ENCODE data around the gene MOCS3. TPM values are rescaled to one million over a fixed set of nuclear protein-coding genes. Genes with fewer than 3 reads are reported as not detected.

The MOCS3 gene
- total and polyA plus RNA-seq, 2 of the 4 experiments (the other 2 are of a cell fraction) = 3.3 to 9.9 TPM

DNA sequence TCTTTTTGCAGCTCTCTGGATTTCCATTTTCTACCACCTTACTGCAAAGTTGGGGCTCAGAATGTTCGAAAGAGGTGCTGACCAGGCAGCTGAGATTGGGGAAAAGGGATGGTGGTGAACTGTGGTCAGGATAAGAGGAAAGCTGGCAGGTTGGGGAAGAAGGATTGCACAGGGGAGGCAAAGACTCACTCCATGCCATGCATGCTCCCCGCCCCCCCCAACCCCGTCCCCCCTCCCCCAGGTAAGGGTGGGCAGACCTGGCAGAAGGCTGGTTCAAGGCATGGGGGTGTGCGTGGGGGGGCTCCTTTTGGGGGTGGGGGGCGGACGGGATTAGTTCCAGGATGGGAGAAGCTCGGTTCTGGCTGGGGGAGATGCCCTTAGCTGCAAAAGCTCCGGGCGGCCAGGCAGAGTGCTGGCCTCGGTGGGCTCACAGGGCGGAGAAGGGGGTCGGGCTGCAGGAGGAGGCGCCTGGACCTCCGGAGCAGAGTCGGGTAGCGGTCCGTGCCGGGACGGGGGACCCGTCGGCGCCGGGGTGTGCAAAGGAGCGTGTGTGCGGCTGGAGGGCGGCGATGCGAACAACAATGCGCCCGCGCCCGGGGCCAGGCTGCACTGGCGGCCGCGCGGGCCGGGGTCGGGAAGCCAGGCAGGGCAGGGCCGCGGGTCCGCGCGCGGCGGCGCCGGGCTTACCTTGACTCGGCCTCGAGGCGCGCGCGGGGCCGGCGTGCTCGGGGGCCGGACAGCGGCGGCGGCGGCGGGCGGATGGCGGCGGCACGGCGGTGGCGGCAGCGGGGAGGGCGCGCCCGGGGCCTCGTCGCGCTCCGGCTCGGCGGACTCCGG, 28.3 kb upstream of the MOCS3 start:
- peak overlapping the region; percentile 100 for H2AK9ac ChIP-seq (replicated peaks; ENCODE audit: low read depth, low read length, poor library complexity)
- H3K23ac ChIP-seq (ENCODE audit: low read depth, low read length) = peak overlapping the region; percentile 81
- TF ChIP-seq RFX5 (IDR thresholded peaks at IDR 0.05; ENCODE audit: low read depth, low read length) (no peak), BHLHE40 (IDR thresholded peaks at IDR 0.05; ENCODE audit: low read depth, low read length) (no peak), NFE2L2 (IDR thresholded peaks at IDR 0.05; ENCODE audit: low read depth, low read length) (no peak), RCOR1 (IDR thresholded peaks at IDR 0.05; ENCODE audit: insufficient replicate concordance, low read length) (no peak), RAD21 (IDR thresholded peaks at IDR 0.05; ENCODE audit: low read length) (no peak), CEBPB (IDR thresholded peaks at IDR 0.05; ENCODE audit: low read depth, low read length) (no peak), MAFK (IDR thresholded peaks at IDR 0.05; ENCODE audit: low read depth, low read length) (no peak), MAZ (IDR thresholded peaks at IDR 0.05; ENCODE audit: borderline replicate concordance, low read depth, low read length) (no peak)
- TF ChIP-seq, protein P1, sequence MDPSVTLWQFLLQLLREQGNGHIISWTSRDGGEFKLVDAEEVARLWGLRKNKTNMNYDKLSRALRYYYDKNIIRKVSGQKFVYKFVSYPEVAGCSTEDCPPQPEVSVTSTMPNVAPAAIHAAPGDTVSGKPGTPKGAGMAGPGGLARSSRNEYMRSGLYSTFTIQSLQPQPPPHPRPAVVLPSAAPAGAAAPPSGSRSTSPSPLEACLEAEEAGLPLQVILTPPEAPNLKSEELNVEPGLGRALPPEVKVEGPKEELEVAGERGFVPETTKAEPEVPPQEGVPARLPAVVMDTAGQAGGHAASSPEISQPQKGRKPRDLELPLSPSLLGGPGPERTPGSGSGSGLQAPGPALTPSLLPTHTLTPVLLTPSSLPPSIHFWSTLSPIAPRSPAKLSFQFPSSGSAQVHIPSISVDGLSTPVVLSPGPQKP (IDR thresholded peaks at IDR 0.05; ENCODE audit: borderline replicate concordance, low read depth, low read length) = no peak
- WGBS, 2 experiments (ENCODE audit: extremely low coverage in 2 of 2, insufficient read length in 1 of 2) = 0% methylated on average over 36 of the region's 79 CpGs; no CpG with 5 or more reads in 1 of the 2 experiments
- peak overlapping the region; percentile 100 for H3K14ac ChIP-seq (replicated peaks; ENCODE audit: low read depth, low read length)
- H3K9me1 ChIP-seq (ENCODE audit: insufficient read depth, low read length) = peaks cover 9% of the 10 kb centered on the region
- peak overlapping the region; percentile 94 for H3K27ac ChIP-seq (ENCODE audit: insufficient read depth, low read length)
- H2AFZ ChIP-seq (replicated peaks; ENCODE audit: low read length, poor library complexity) = peak overlapping the region; percentile 92
- peak overlapping the region; percentile 99 for H2AK5ac ChIP-seq (ENCODE audit: low read depth, low read length)
- DNase-seq (no peak), ATAC-seq (ENCODE audit: low read depth) (peak; percentile 4)
- H2BK120ac ChIP-seq (ENCODE audit: low read depth, low read length) = peak overlapping the region; percentile 62
- H3K56ac ChIP-seq (ENCODE audit: extremely low read depth, insufficient read depth, low read length) = peak overlapping the region; percentile 89
- in situ Hi-C loops (cut with MboI; ENCODE audit: low sequenced_read_pairs) (loop anchor here (5.0 kb wide), 1 partner anchor 118 kb away; no protein-coding TSS in a partner anchor), intact Hi-C loops (cut with micrococcal nuclease) (no loop called here), dilution Hi-C loops (cut with HindIII; ENCODE audit: low sequenced_read_pairs, unreplicated experiment) (no loop called here)
- H3K4me3 ChIP-seq (ENCODE audit: insufficient read depth, low read depth, low read length) = peak overlapping the region; percentile 95
- peak overlapping the region; percentile 95 for H2BK5ac ChIP-seq (ENCODE audit: low read depth, low read length, poor library complexity, severe bottlenecking)
- peak overlapping the region; percentile 25 for H3K18ac ChIP-seq (ENCODE audit: low read depth, low read length)
- H3K9ac ChIP-seq (ENCODE audit: low read depth, low read length) = peak overlapping the region; percentile 99
- H4K91ac ChIP-seq (ENCODE audit: insufficient read depth, low read depth, low read length) = peak overlapping the region; percentile 82
- peak overlapping the region; percentile 17; the same call in 1 of the 3 replicates for H2BK15ac ChIP-seq (ENCODE audit: low read depth, low read length)
- H3K79me1 ChIP-seq (ENCODE audit: low read depth in 1 of 2, low read length in 2 of 2) = peaks cover 4 to 29% of the 10 kb centered on the region in 2 experiments; a peak in 3 of 4 replicates
- CTCF ChIA-PET = interaction anchor here (1.2 to 2.8 kb wide), 9 partner anchors 15 to 140 kb away, joined by 4 to 16 read pairs (median 5); partner anchors contain the start of gene BCAS4
- H3K36me3 ChIP-seq (ENCODE audit: control insufficient read depth, insufficient read depth, low read length) = peaks cover 10% of the 10 kb centered on the region
- POLR2A ChIA-PET (ENCODE audit: unreplicated experiment) = interaction anchor here (0.6 kb wide), 3 partner anchors 12 to 138 kb away, joined by 4 to 17 read pairs (median 5); no protein-coding TSS in a partner anchor
- H4K5ac ChIP-seq (ENCODE audit: low read depth, low read length) = peak overlapping the region; percentile 79
- H2BK20ac ChIP-seq (ENCODE audit: low read depth, low read length) = no peak overlapping the region
- peaks cover 49% of the 10 kb centered on the region for H4K20me1 ChIP-seq (ENCODE audit: insufficient read depth, low read length)
- H3K9me3 ChIP-seq (ENCODE audit: control insufficient read depth, insufficient read depth, low read length) = no peaks in the 10 kb centered on the region
- no peaks in the 10 kb centered on the region for H3K27me3 ChIP-seq (ENCODE audit: control insufficient read depth, insufficient read depth, low read length)
- BruUV-seq (replicated peaks) = no TSS peak
- H4K8ac ChIP-seq (ENCODE audit: low read depth in 2 of 2, low read length in 2 of 2) = peak overlapping the region; percentile 20 to 87; a peak in 3 of 4 replicates
- H3K4me1 ChIP-seq (ENCODE audit: control insufficient read depth, insufficient read depth, low read length) = peaks cover 16% of the 10 kb centered on the region
- peak overlapping the region; percentile 82 for H3K4me2 ChIP-seq (ENCODE audit: low read depth, low read length)
- H3K4ac ChIP-seq (ENCODE audit: low read depth, low read length) = peak overlapping the region; percentile 98
